ENCODE results near the gene SKA1. TPM values are rescaled to one million over a fixed set of nuclear protein-coding genes. Genes with fewer than 3 reads are reported as not detected.

The SKA1 gene
- total RNA-seq, 1 experiment from 2014 or later: 20.6 TPM

DNA sequence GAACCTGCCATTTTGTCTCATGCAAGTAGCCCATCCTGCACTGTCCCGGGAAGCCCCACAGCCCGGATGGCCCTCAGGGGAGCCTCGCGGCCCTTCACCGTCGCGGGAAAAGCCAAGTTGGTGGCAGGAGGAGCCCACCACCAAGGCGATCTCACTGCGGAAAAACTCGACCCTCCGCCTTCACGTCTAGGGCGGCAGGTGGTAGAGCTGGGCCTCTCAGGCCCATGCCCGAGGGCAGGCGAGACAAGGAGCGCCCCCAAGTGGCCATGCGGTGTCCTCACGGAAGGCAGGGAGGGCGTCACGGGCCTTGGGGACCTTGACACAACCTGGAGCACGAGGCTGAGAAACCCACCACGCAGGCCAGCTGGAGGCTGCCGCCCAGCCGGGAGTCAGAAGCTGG, 34.8 kb upstream of the SKA1 start:
- Histone ChIP-seq H4K5ac (ENCODE audit: insufficient read length, low read depth, low read length) (no peak overlapping the region), H3K9me3 (ENCODE audit: control insufficient read depth, low read depth, low read length) (no peaks in the 10 kb centered on the region), H2BK15ac (ENCODE audit: low read depth, low read length) (no peak overlapping the region), H3K18ac (ENCODE audit: insufficient read length, low read depth, low read length) (no peak overlapping the region), H3K23ac (ENCODE audit: insufficient read length, low read depth, low read length) (no peak overlapping the region), H2BK20ac (ENCODE audit: low read depth, low read length, poor library complexity, severe bottlenecking) (no peak overlapping the region), H3K4me2 (ENCODE audit: insufficient read depth, insufficient read length, low read length) (no peak overlapping the region), H3K79me2 (ENCODE audit: insufficient read depth, low read length) (no peaks in the 10 kb centered on the region), H3K56ac (ENCODE audit: insufficient read length, low read depth, low read length) (no peak overlapping the region), H2AFZ (ENCODE audit: low read length) (no peak overlapping the region), H3K27me3 (ENCODE audit: insufficient read depth, low read length) (no peaks in the 10 kb centered on the region), H3K14ac (ENCODE audit: insufficient read depth, low read length) (no peak overlapping the region), H3K9ac (ENCODE audit: extremely low read depth, insufficient read length, low read length) (no peak overlapping the region), H4K91ac (ENCODE audit: insufficient read length, low read depth, low read length) (no peak overlapping the region), H3K23me2 (ENCODE audit: insufficient read length, low read depth, low read length, poor library complexity, severe bottlenecking) (no peaks in the 10 kb centered on the region), H2BK5ac (ENCODE audit: insufficient read length, low read length) (no peak overlapping the region), H3K27ac (ENCODE audit: insufficient read length, low read depth, low read length) (no peak overlapping the region), H4K8ac (replicated peaks; ENCODE audit: insufficient read length, low read depth, low read length) (no peak overlapping the region), H3K4me1 (ENCODE audit: insufficient read depth, low read length) (no peaks in the 10 kb centered on the region), H2BK12ac (ENCODE audit: insufficient read length, low read depth, low read length) (no peak overlapping the region), H3K79me1 (ENCODE audit: insufficient read depth, low read depth, low read length, poor library complexity, severe bottlenecking) (no peaks in the 10 kb centered on the region), H3K4ac (ENCODE audit: low read depth, low read length) (no peak overlapping the region), H2AK5ac (ENCODE audit: insufficient read length, low read length) (no peak overlapping the region), H2BK120ac (ENCODE audit: low read depth, low read length, poor library complexity, severe bottlenecking) (no peak overlapping the region), H3T11ph (ENCODE audit: low read length) (no peak overlapping the region), H4K20me1 (ENCODE audit: control insufficient read depth, insufficient read depth, insufficient read length) (no peaks in the 10 kb centered on the region)
- Mint-ChIP-seq H3K4me1 (peaks cover 6 to 17% of the 10 kb centered on the region in 2 experiments; a peak in 2 of 4 replicates), H3K9me3 (no peaks in the 10 kb centered on the region; a peak in 1 of 5 replicates), H3K27ac (no peak overlapping the region), H3K4me3 (no peak overlapping the region), H3K36me3 (ENCODE audit: insufficient read depth in 1 of 3, low read depth in 3 of 3) (no peaks in the 10 kb centered on the region), H3K27me3 (ENCODE audit: low read depth) (no peaks in the 10 kb centered on the region; the same call in 1 of the 2 replicates)
- TF ChIP-seq, protein P1, sequence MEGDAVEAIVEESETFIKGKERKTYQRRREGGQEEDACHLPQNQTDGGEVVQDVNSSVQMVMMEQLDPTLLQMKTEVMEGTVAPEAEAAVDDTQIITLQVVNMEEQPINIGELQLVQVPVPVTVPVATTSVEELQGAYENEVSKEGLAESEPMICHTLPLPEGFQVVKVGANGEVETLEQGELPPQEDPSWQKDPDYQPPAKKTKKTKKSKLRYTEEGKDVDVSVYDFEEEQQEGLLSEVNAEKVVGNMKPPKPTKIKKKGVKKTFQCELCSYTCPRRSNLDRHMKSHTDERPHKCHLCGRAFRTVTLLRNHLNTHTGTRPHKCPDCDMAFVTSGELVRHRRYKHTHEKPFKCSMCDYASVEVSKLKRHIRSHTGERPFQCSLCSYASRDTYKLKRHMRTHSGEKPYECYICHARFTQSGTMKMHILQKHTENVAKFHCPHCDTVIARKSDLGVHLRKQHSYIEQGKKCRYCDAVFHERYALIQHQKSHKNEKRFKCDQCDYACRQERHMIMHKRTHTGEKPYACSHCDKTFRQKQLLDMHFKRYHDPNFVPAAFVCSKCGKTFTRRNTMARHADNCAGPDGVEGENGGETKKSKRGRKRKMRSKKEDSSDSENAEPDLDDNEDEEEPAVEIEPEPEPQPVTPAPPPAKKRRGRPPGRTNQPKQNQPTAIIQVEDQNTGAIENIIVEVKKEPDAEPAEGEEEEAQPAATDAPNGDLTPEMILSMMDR (conservative IDR thresholded peaks at IDR 0.05): peak; percentile 69
- DNase-seq: peak; percentile 80
- WGBS (ENCODE audit: extremely low coverage, insufficient read length, low lambda C conversion rate): no CpG with 5 or more reads among the region's 24 CpGs
